Stomach (tissue), 4 donors: ENCODE measurements around the gene MAPRE2.

Experiments
- CTCF ChIP-seq, 7 experiments: fragments of 450-650 bp in 4 of 7; fragments of 200-600 bp in 3 of 7; sonication (generic) in 3 of 7; IDR thresholded peaks; one replicate each; pipeline ENCODE4 v1.5.1; 2016 to 2019; ENCODE audit warnings: antibody characterized with exemption in 7 of 7, control low read depth in 2 of 7, mild to moderate bottlenecking in 1 of 7
- POLR2AphosphoS5 ChIP-seq, 3 donors: sonication (generic); formaldehyde crosslinking; IDR thresholded peaks; one replicate each; pipeline ENCODE4 v1.6.1; 2016; ENCODE audit warnings: antibody characterized with exemption in 3 of 3

GRCh38 chr18:34998661-34999060, 42.6 kb upstream of the MAPRE2 start:
- TF ChIP-seq CTCF (IDR thresholded peaks at IDR 0.05), result no peak
- no peak for TF ChIP-seq POLR2AphosphoS5 (IDR thresholded peaks at IDR 0.05)
